HCT116 (cell line): ENCODE measurements around the gene RPN1.

Source experiments
- CEBPB ChIP-seq: IDR thresholded peaks from 2 replicates; pipeline ENCODE4 v1.6.1; 2012; ENCODE audit warnings: low read depth
- CTCF ChIP-seq, 3 experiments: fragments of 200-600 bp in 1 of 3; sonication (generic) in 1 of 3; IDR thresholded peaks in 2 of 3; conservative IDR thresholded peaks in 1 of 3; 2 replicates each; pipeline ENCODE4 v1.5.1; 2012 to 2017; ENCODE audit warnings: low read depth in 2 of 3, low read length in 2 of 3, antibody characterized with exemption in 1 of 3, borderline replicate concordance in 1 of 3, control low read depth in 1 of 3, mild to moderate bottlenecking in 1 of 3, mixed read lengths in 1 of 3, mixed run types in 1 of 3, moderate library complexity in 1 of 3; ENCODE audit not compliant: insufficient read depth in 1 of 3
- EZH2 ChIP-seq: fragments of 200-600 bp; sonication (generic); IDR thresholded peaks from 2 replicates; pipeline ENCODE4 v1.6.1; 2017; ENCODE audit warnings: antibody characterized with exemption, mixed run types
- EZH2phosphoT487 ChIP-seq: fragments of 200-600 bp; IDR thresholded peaks from 2 replicates; pipeline ENCODE4 v1.6.1; 2018; ENCODE audit warnings: antibody characterized with exemption, borderline replicate concordance
- FOSL1 ChIP-seq: IDR thresholded peaks from 2 replicates; pipeline ENCODE4 v1.6.1; 2012; ENCODE audit warnings: low read depth
- JUND ChIP-seq: IDR thresholded peaks from 2 replicates; pipeline ENCODE4 v1.6.1; 2012
- MAX ChIP-seq: IDR thresholded peaks from 2 replicates; pipeline ENCODE4 v1.6.1; 2012
- POLR2A ChIP-seq: IDR thresholded peaks from 2 replicates; pipeline ENCODE4 v1.7.0; 2011; ENCODE audit warnings: borderline replicate concordance; ENCODE audit not compliant: insufficient read depth, insufficient read length; ENCODE audit errors: extremely low read depth
- SIN3A ChIP-seq: IDR thresholded peaks from 2 replicates; pipeline ENCODE4 v1.6.1; 2012; ENCODE audit warnings: low read depth
- TCF7L2 ChIP-seq: IDR thresholded peaks from 2 replicates; pipeline ENCODE4 v1.7.0; 2011; ENCODE audit warnings: borderline replicate concordance, inconsistent platforms; ENCODE audit not compliant: insufficient read depth, insufficient read length; ENCODE audit errors: extremely low read depth
- YY1 ChIP-seq: IDR thresholded peaks from 2 replicates; pipeline ENCODE4 v1.6.1; 2011; ENCODE audit warnings: low read length, low read depth, moderate library complexity, mild to moderate bottlenecking; ENCODE audit not compliant: insufficient replicate concordance; ENCODE audit errors: extremely low read depth
- ZBTB33 ChIP-seq: IDR thresholded peaks from 2 replicates; pipeline ENCODE4 v1.6.1; 2011; ENCODE audit warnings: mild to moderate bottlenecking, low read length, moderate library complexity; ENCODE audit not compliant: insufficient replicate concordance; ENCODE audit errors: extremely low read depth
- ZFX ChIP-seq: fragments of 450-650 bp; IDR thresholded peaks from 2 replicates; pipeline ENCODE4 v1.6.1; 2017
- ZNF274 ChIP-seq: fragments of 200-500 bp; sonication (Bioruptor generic); IDR thresholded peaks from 2 replicates; pipeline ENCODE4 v1.6.1; 2014; ENCODE audit warnings: mild to moderate bottlenecking, low read depth, low read length, inconsistent platforms

- TF ChIP-seq MAX (no peak), SIN3A (no peak), POLR2A (no peak), EZH2phosphoT487 (no peak), ZBTB33 (no peak), CTCF (IDR thresholded peaks at IDR 0.05 in 2 of 3, conservative IDR thresholded peaks at IDR 0.05 in 1 of 3; ENCODE audit: borderline replicate concordance in 1 of 3, insufficient read depth in 1 of 3, low read depth in 2 of 3, low read length in 2 of 3) (no peak), YY1 (no peak), EZH2 (no peak), ZFX (no peak), JUND (no peak), ZNF274 (no peak), CEBPB (no peak), TCF7L2 (no peak), FOSL1 (no peak)
These were observed 42.9 kb downstream of the RPN1 start for GRCh38 chr3:128607710-128608048.
